Glutamatergic neuron (in vitro differentiated cells): ENCODE data around the gene CLCA2. TPM values are rescaled to one million over a fixed set of nuclear protein-coding genes. Genes with fewer than 3 reads are reported as not detected.

Experiments
- DNase-seq: peaks from one replicate; pipeline ENCODE4 v3.0.0; 2022
- H3K27ac Mint-ChIP-seq: one replicate; pipeline ENCODE4 v1.8.0; 2020; ENCODE audit warnings: mild to moderate bottlenecking, mixed read lengths, inconsistent platforms; ENCODE audit not compliant: unreplicated experiment
- H3K27me3 Mint-ChIP-seq: one replicate; pipeline ENCODE4 v1.8.0; 2020; ENCODE audit warnings: mild to moderate bottlenecking, moderate library complexity, mixed read lengths, inconsistent platforms; ENCODE audit not compliant: unreplicated experiment
- H3K36me3 Mint-ChIP-seq: one replicate; pipeline ENCODE4 v1.8.0; 2020; ENCODE audit warnings: mild to moderate bottlenecking, mixed read lengths, inconsistent platforms; ENCODE audit not compliant: unreplicated experiment
- H3K4me1 Mint-ChIP-seq: one replicate; pipeline ENCODE4 v1.8.0; 2020; ENCODE audit warnings: mild to moderate bottlenecking, low read depth, mixed read lengths, inconsistent platforms; ENCODE audit not compliant: unreplicated experiment
- H3K4me3 Mint-ChIP-seq: one replicate; pipeline ENCODE4 v1.8.0; 2020; ENCODE audit warnings: mild to moderate bottlenecking, mixed read lengths, inconsistent platforms; ENCODE audit not compliant: unreplicated experiment
- H3K9me3 Mint-ChIP-seq: one replicate; pipeline ENCODE4 v1.8.0; 2020; ENCODE audit warnings: mild to moderate bottlenecking, moderate library complexity, mixed read lengths, inconsistent platforms; ENCODE audit not compliant: unreplicated experiment
- total RNA-seq: library from RNA; stranded (reverse); fragmentation: NEBNext Ultra II Directional; extraction: Animal tissue kit (Norgen Biotek cat#: 25700); gene quantifications from one replicate; pipeline ENCODE4 v1.2.1, GENCODE V29; 2021; ENCODE audit not compliant: unreplicated experiment
- TF ChIP-seq, protein P1 (sequence below): fragments of 200-600 bp; sonication (generic); IDR thresholded peaks from one replicate; pipeline ENCODE4 v1.5.0; 2021; ENCODE audit not compliant: partially characterized antibody, unreplicated experiment

CLCA2 gene
- total RNA-seq, 1 donor from 2014 or later = not detected

DNA sequence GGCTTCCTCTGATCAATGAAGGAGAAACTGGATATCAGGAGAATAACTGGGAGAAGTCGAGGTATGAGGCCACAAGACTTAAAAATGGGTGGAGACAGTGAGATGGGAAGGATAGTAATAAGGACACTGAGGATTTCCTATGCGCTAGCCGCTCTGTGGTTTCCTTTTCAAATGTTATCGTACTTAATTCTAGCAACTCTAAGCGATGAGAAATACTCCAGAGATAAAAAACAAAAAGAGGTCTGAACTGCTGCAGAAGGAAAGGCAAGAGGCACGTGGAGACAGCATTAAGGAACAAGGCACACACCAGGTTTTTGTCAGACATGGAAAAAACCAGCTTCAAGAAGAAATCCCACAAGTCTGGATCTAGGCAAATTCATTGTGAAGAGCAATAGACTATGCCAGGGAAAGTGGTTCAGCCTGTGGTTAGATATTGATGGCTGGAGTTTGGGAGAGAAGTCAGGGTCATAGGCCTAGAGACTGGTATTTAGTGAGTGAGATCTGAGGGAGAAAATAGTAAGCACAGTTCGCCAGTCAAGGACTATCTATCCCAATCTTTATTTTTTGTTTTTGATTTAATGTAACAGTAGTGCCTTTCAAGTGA, 5.3 kb downstream of the CLCA2 start:
- Mint-ChIP-seq H3K36me3 (no peaks in the 10 kb centered on the region), H3K9me3 (no peaks in the 10 kb centered on the region), H3K4me1 (no peaks in the 10 kb centered on the region), H3K4me3 (no peak overlapping the region), H3K27ac (no peak overlapping the region), H3K27me3 (no peaks in the 10 kb centered on the region)
- no peak for DNase-seq
- TF ChIP-seq, protein P1, sequence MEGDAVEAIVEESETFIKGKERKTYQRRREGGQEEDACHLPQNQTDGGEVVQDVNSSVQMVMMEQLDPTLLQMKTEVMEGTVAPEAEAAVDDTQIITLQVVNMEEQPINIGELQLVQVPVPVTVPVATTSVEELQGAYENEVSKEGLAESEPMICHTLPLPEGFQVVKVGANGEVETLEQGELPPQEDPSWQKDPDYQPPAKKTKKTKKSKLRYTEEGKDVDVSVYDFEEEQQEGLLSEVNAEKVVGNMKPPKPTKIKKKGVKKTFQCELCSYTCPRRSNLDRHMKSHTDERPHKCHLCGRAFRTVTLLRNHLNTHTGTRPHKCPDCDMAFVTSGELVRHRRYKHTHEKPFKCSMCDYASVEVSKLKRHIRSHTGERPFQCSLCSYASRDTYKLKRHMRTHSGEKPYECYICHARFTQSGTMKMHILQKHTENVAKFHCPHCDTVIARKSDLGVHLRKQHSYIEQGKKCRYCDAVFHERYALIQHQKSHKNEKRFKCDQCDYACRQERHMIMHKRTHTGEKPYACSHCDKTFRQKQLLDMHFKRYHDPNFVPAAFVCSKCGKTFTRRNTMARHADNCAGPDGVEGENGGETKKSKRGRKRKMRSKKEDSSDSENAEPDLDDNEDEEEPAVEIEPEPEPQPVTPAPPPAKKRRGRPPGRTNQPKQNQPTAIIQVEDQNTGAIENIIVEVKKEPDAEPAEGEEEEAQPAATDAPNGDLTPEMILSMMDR = no peak

DNA sequence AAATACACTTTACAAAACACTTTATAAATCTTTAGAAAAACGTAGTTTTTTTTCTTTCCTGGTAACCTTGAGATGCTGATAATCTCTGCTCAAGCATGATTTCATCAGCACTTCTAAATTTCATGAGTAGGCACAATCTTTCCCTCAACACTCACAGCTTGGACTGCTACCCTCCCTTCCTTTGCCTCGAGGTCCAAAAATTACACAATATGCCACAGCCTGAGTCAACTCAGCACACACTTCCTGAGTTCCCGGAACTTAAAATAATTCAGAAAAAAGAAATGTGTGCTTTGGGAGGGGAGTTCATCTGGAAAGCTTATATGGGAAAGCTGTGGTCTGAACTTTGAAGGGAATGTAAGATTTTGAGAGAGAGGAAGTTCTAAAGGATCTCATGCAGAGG, 5.9 kb downstream of the CLCA2 start:
- TF ChIP-seq, protein P1 = no peak
- H3K4me3 Mint-ChIP-seq = no peak overlapping the region
- no peaks in the 10 kb centered on the region for H3K4me1 Mint-ChIP-seq
- no peaks in the 10 kb centered on the region for H3K9me3 Mint-ChIP-seq
- H3K36me3 Mint-ChIP-seq = no peaks in the 10 kb centered on the region
- no peak overlapping the region for H3K27ac Mint-ChIP-seq
- DNase-seq = no peak
- no peaks in the 10 kb centered on the region for H3K27me3 Mint-ChIP-seq

DNA sequence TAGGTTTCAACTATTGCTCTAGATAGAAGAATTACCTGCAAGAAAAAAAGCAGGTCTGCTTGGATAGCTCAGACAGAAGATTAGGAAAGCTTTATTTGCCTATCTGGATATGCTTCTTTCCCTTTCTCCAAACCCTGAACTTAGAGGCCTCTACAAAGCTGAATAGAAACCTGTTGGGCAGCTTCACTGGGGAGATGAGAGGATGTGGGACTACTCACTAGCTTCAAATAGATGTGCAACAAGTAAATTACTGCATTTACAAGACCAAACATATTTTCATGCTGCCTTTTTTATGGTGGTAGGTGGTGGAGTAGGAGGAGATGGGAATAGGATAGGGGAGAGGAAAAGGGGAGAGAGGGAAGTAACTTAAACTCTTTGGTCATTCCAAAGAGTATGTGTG, 6.4 kb downstream of the CLCA2 start:
- Mint-ChIP-seq H3K27ac (no peak overlapping the region), H3K27me3 (no peaks in the 10 kb centered on the region), H3K36me3 (no peaks in the 10 kb centered on the region), H3K4me1 (no peaks in the 10 kb centered on the region), H3K9me3 (no peaks in the 10 kb centered on the region), H3K4me3 (no peak overlapping the region)
- DNase-seq = no peak
- TF ChIP-seq, protein P1 = no peak

DNA sequence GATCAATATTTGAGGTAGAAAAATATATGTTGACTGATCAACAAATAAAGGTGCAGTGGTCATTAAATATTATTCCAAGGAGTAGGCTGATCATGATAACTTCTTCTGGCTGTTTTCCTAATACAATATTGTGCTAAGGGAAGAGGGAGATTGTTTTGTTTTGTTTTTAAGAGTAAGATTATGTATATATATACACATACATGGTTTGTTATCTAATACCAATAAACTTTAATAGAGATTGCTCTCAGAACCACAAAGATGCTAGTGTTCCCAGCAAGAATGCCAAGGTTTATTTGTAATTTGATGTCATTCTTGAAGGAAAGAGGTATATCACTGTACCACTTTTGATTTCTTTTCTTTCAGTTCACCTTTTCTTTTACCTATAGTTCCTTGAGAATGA, 10.1 kb downstream of the CLCA2 start:
- Mint-ChIP-seq H3K36me3 (no peaks in the 10 kb centered on the region), H3K9me3 (no peaks in the 10 kb centered on the region), H3K4me3 (no peak overlapping the region), H3K27ac (no peak overlapping the region), H3K4me1 (no peaks in the 10 kb centered on the region), H3K27me3 (no peaks in the 10 kb centered on the region)
- DNase-seq = no peak
- TF ChIP-seq, protein P1 = no peak

DNA sequence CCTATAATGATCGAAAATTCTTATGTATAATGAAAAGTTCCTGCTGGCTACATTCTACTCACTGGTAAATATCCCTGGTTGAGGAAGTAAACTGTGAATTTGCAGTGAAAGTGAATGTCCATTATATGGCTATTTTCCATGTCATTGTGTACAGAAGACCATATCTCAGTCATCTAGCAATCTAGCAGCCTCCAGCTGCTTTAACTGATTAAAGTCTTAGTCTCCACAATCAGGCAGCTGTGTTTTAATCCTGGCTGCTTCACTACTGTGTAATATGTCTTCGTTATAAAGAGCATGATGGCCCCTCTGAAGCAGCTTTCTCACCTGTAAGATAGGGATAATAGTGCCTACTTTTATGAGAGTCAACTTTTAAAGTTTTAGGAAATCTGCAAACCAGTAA, 11.4 kb downstream of the CLCA2 start:
- DNase-seq = no peak
- TF ChIP-seq, protein P1 = no peak
- H3K9me3 Mint-ChIP-seq = no peaks in the 10 kb centered on the region
- H3K4me1 Mint-ChIP-seq = no peaks in the 10 kb centered on the region
- no peaks in the 10 kb centered on the region for H3K36me3 Mint-ChIP-seq
- no peak overlapping the region for H3K27ac Mint-ChIP-seq
- no peak overlapping the region for H3K4me3 Mint-ChIP-seq
- H3K27me3 Mint-ChIP-seq = no peaks in the 10 kb centered on the region
